Liver (tissue), 9 donors: ENCODE measurements around the gene FGF9. TPM values are rescaled to one million over a fixed set of nuclear protein-coding genes. Genes with fewer than 3 reads are reported as not detected.

Experiments
- DNase-seq: peaks from one replicate; pipeline ENCODE4 v3.0.0-alpha.2; 2017; ENCODE audit warnings: low spot score
- H3K27ac ChIP-seq, 2 donors: one replicate each; pipeline ENCODE4 v1.7.0; 2013; ENCODE audit warnings: inconsistent platforms in 2 of 2, low read length in 2 of 2, control low read depth in 1 of 2, low read depth in 1 of 2, mild to moderate bottlenecking in 1 of 2
- H3K27me3 ChIP-seq, 4 donors: one replicate each; pipeline versions ENCODE4 v1.6.1 to v1.7.0; 2013; ENCODE audit warnings: low read length in 3 of 4, inconsistent platforms in 1 of 4, mild to moderate bottlenecking in 1 of 4, moderate library complexity in 1 of 4; ENCODE audit not compliant: control insufficient read depth in 4 of 4, insufficient read depth in 4 of 4
- H3K36me3 ChIP-seq, 4 donors: one replicate each; pipeline versions ENCODE4 v1.6.1 to v1.7.0; 2013; ENCODE audit warnings: low read length in 3 of 4, mild to moderate bottlenecking in 3 of 4, low read depth in 1 of 4, moderate library complexity in 1 of 4; ENCODE audit not compliant: control insufficient read depth in 4 of 4, insufficient read depth in 3 of 4
- H3K4me1 ChIP-seq, 4 donors: one replicate each; pipeline versions ENCODE4 v1.6.1 to v1.7.0; 2013; ENCODE audit warnings: low read length in 3 of 4, mild to moderate bottlenecking in 3 of 4, moderate library complexity in 1 of 4; ENCODE audit not compliant: control insufficient read depth in 4 of 4, insufficient read depth in 4 of 4
- H3K4me3 ChIP-seq, 3 donors: one replicate each; pipeline versions ENCODE4 v1.6.1 to v1.7.0; 2013; ENCODE audit warnings: low read length in 3 of 3, control low read depth in 1 of 3, low read depth in 1 of 3, mild to moderate bottlenecking in 1 of 3
- H3K9ac ChIP-seq, 2 donors: one replicate each; pipeline ENCODE4 v1.7.0; 2013; ENCODE audit warnings: low read length in 2 of 2, mild to moderate bottlenecking in 2 of 2, moderate library complexity in 2 of 2, control low read depth in 1 of 2, low read depth in 1 of 2
- H3K9me3 ChIP-seq, 4 donors: one replicate each; pipeline versions ENCODE4 v1.6.1 to v1.7.0; 2013; ENCODE audit warnings: low read length in 3 of 4; ENCODE audit not compliant: control insufficient read depth in 4 of 4
- ATF3 ChIP-seq: IDR thresholded peaks from 2 replicates; pipeline ENCODE4 v1.6.1; 2016; ENCODE audit warnings: antibody characterized with exemption
- CTCF ChIP-seq: fragments of 150-350 bp; IDR thresholded peaks from 2 replicates; pipeline ENCODE4 v1.5.1; 2017; ENCODE audit warnings: improper control_type of control experiment, low read depth, low read length; ENCODE audit not compliant: missing input control
- EGR1 ChIP-seq, 2 donors: IDR thresholded peaks; 2 replicates each; pipeline ENCODE4 v1.6.1; 2016 to 2018; ENCODE audit warnings: antibody characterized with exemption in 2 of 2, low read depth in 2 of 2
- FOXA1 ChIP-seq: IDR thresholded peaks from 2 replicates; pipeline ENCODE4 v1.6.1; 2016; ENCODE audit warnings: antibody characterized with exemption
- FOXA2 ChIP-seq: IDR thresholded peaks from 2 replicates; pipeline ENCODE4 v1.6.1; 2016; ENCODE audit warnings: antibody characterized with exemption
- NR2F2 ChIP-seq: IDR thresholded peaks from 2 replicates; pipeline ENCODE4 v1.6.1; 2016; ENCODE audit warnings: antibody characterized with exemption
- RAD21 ChIP-seq, 2 donors: IDR thresholded peaks; 2 replicates each; pipeline ENCODE4 v1.6.1; 2016; ENCODE audit warnings: antibody characterized with exemption in 2 of 2, mild to moderate bottlenecking in 2 of 2
- RXRA ChIP-seq, 2 donors: IDR thresholded peaks; 2 replicates each; pipeline ENCODE4 v1.6.1; 2017 to 2018; ENCODE audit warnings: antibody characterized with exemption in 2 of 2, mild to moderate bottlenecking in 1 of 2
- SP1 ChIP-seq: IDR thresholded peaks from 2 replicates; pipeline ENCODE4 v1.6.1; 2018; ENCODE audit warnings: antibody characterized with exemption, mild to moderate bottlenecking
- TAF1 ChIP-seq: conservative IDR thresholded peaks from 2 replicates; pipeline ENCODE4 v1.6.1; 2016; ENCODE audit warnings: antibody characterized with exemption, mild to moderate bottlenecking
- YY1 ChIP-seq: IDR thresholded peaks from 2 replicates; pipeline ENCODE4 v1.6.1; 2016; ENCODE audit warnings: antibody characterized with exemption, mild to moderate bottlenecking
- ZBTB33 ChIP-seq: IDR thresholded peaks from 2 replicates; pipeline ENCODE4 v1.6.1; 2016; ENCODE audit warnings: antibody characterized with exemption
- WGBS: extraction: QIAGEN DNeasy Blood & Tissue Kit; methylation state at CpG from one replicate; pipeline ENCODE4 v1.1.7; 2013; 5-methylcytosine and 5-hydroxymethylcytosine counted together
- polyA plus RNA-seq, 2 donors: library from polyadenylated mRNA; stranded (reverse) in 1 of 2; unstranded in 1 of 2; fragments of 200-250 nt in 1 of 2; fragments of >200 nt in 1 of 2; fragmentation: Nextera tagmentation in 1 of 2; extraction: Ambion mirVana in 1 of 2; gene quantifications; one replicate each; pipeline versions ENCODE4 v1.2.1 to v1.2.3, GENCODE V29; 2013 to 2015
- total RNA-seq, 2 donors: library from RNA; depleted of rRNA; stranded (reverse); fragments of >200 nt; gene quantifications; one replicate each; pipeline ENCODE4 v1.2.3, GENCODE V29; 2014
- donor health status: healthy.
- donor health status: healthy.
- donor health status: healthy.
- donor health status: healthy.
- donor health status: healthy.

The FGF9 gene
- total RNA-seq, result under 1 TPM; under 0.01 to 0.05 TPM
- not detected for polyA plus RNA-seq

GRCh38 chr13:21670883-21671619, at the start of gene FGF9:
Gene FGF9 (plus strand): TSS chr13:21671073. CDS start chr13:21671913, 840 bp downstream.
- H3K4me1 ChIP-seq, result peaks cover 30 to 64% (median 52%) of the 10 kb centered on the region in 4 donors
- peak; percentile 65 for DNase-seq

DNA sequence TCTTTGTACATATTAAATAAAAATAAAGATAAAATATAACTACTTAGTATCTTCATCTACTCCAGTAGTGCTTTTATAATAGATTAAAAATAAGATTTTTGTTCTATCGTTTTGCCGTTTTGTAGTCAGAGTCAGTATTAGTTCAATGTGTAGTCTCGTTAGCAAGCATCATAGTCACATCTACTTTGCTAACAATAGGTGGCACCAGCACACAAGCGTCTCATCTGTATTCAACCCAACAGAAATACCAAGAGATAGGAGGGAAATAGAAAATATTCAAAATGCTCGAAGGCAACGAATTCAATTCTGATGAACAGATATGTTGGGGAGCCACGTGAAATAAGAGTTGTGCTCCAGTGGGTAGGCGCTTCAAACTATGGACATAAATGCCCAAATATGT, 45.5 kb upstream of the FGF9 start:
- TF ChIP-seq ZBTB33, result no peak
- TF ChIP-seq RAD21 (IDR thresholded peaks at IDR 0.05), result peak; percentile 59 to 64
- TF ChIP-seq CTCF, result peak; percentile 17
- no peak for TF ChIP-seq TAF1
- no peak for TF ChIP-seq ATF3
- no peak for TF ChIP-seq SP1
- no peak for TF ChIP-seq FOXA1
- no peak for TF ChIP-seq RXRA (IDR thresholded peaks at IDR 0.05)
- TF ChIP-seq NR2F2, result no peak
- TF ChIP-seq YY1, result no peak
- no peak for TF ChIP-seq FOXA2
- H3K27ac ChIP-seq, result no peak overlapping the region
- DNase-seq, result no peak
- no peak overlapping the region for H3K4me3 ChIP-seq
- H3K9ac ChIP-seq, result no peak overlapping the region
- no peaks in the 10 kb centered on the region for H3K4me1 ChIP-seq
- H3K27me3 ChIP-seq, result peaks cover 0 to 4% (median 0%) of the 10 kb centered on the region in 4 donors
- H3K36me3 ChIP-seq, result no peaks in the 10 kb centered on the region
- no peaks in the 10 kb centered on the region for H3K9me3 ChIP-seq
- 48% methylated on average over 8 of the region's 8 CpGs for WGBS

More at GRCh38 chr13:21670883-21671619, at the start of gene FGF9:
- no peaks in the 10 kb centered on the region for H3K36me3 ChIP-seq
- no peaks in the 10 kb centered on the region for H3K9me3 ChIP-seq
- under 1% methylated on average over 62 of the region's 62 CpGs for WGBS
- peaks cover 10 to 26% (median 11%) of the 10 kb centered on the region in 4 donors for H3K27me3 ChIP-seq
- no peak within 1 kb of the TSS for H3K27ac ChIP-seq
- H3K9ac ChIP-seq, result no peak within 1 kb of the TSS
- TF ChIP-seq CTCF, result peak; percentile 3
- TF ChIP-seq ATF3, result no peak
- TF ChIP-seq EGR1 (IDR thresholded peaks at IDR 0.05; ENCODE audit: low read depth in 2 of 2), result peak in 1 of 2 donors; percentile 16
- H3K4me3 ChIP-seq, result peak within 1 kb of the TSS; percentile 35 to 59 (median 55)
